Upper lobe of right lung (tissue), 1 donor: ENCODE measurements around the gene DNMT3A. TPM values are rescaled to one million over a fixed set of nuclear protein-coding genes. Genes with fewer than 3 reads are reported as not detected.

Experiments used
- ATAC-seq: fragments of 200-7000 bp; cut with Tn5 transposase; one replicate; pipeline ENCODE4 v1.9.1; 2020; ENCODE audit warnings: mild to moderate bottlenecking, moderate library complexity
- DNase-seq: peaks from one replicate; pipeline ENCODE4 v3.0.0-alpha.2; 2020
- H3K27ac ChIP-seq: fragments of 200-600 bp; one replicate; pipeline ENCODE4 v1.8.0; 2022
- H3K27me3 ChIP-seq: fragments of 200-600 bp; one replicate; pipeline ENCODE4 v1.8.0; 2022; ENCODE audit warnings: mild to moderate bottlenecking
- H3K36me3 ChIP-seq: fragments of 200-600 bp; one replicate; pipeline ENCODE4 v1.8.0; 2022
- H3K4me1 ChIP-seq: fragments of 200-600 bp; one replicate; pipeline ENCODE4 v1.8.0; 2022
- H3K4me3 ChIP-seq: fragments of 200-600 bp; one replicate; pipeline ENCODE4 v1.8.0; 2022; ENCODE audit warnings: mild to moderate bottlenecking
- H3K9me3 ChIP-seq: fragments of 200-600 bp; one replicate; pipeline ENCODE4 v1.8.0; 2022
- intact Hi-C: fragments of 100-400 bp; cut with DNase I; formaldehyde crosslinking; loops from one replicate; pipeline ENCODE4 v1.11.0; 2022
- total RNA-seq: library from RNA; stranded (reverse); fragmentation: NEBNext Ultra II Directional; extraction: Animal tissue kit (Norgen Biotek cat#: 25700); gene quantifications from one replicate; pipeline ENCODE4 v1.2.1, GENCODE V29; 2021
- TF ChIP-seq, protein P1 (sequence below): fragments of 200-600 bp; IDR thresholded peaks from one replicate; pipeline ENCODE4 v1.8.0; 2022; ENCODE audit warnings: antibody characterized with exemption
- donor health status: DM: no; HTN: yes; CAD: no; lungs with severe emphysema.

The DNMT3A gene
- total RNA-seq, 1 donor from 2014 or later: 31.3 TPM

- intact Hi-C loops: no loop called here
- peak overlapping the region; percentile 1 for H3K27ac ChIP-seq
Observed at GRCh38 chr2:25361261-25362048, 19.7 kb upstream of the DNMT3A start.

GRCh38 chr2:25358836-25359235 is 17.1 kb upstream of the DNMT3A start:
- Histone ChIP-seq H3K36me3 (no peaks in the 10 kb centered on the region), H3K4me1 (peaks cover 4% of the 10 kb centered on the region), H3K27me3 (no peaks in the 10 kb centered on the region), H3K27ac (no peak overlapping the region), H3K4me3 (no peak overlapping the region), H3K9me3 (no peaks in the 10 kb centered on the region)
- ATAC-seq (no peak), DNase-seq (no peak)
- TF ChIP-seq, protein P1, sequence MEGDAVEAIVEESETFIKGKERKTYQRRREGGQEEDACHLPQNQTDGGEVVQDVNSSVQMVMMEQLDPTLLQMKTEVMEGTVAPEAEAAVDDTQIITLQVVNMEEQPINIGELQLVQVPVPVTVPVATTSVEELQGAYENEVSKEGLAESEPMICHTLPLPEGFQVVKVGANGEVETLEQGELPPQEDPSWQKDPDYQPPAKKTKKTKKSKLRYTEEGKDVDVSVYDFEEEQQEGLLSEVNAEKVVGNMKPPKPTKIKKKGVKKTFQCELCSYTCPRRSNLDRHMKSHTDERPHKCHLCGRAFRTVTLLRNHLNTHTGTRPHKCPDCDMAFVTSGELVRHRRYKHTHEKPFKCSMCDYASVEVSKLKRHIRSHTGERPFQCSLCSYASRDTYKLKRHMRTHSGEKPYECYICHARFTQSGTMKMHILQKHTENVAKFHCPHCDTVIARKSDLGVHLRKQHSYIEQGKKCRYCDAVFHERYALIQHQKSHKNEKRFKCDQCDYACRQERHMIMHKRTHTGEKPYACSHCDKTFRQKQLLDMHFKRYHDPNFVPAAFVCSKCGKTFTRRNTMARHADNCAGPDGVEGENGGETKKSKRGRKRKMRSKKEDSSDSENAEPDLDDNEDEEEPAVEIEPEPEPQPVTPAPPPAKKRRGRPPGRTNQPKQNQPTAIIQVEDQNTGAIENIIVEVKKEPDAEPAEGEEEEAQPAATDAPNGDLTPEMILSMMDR: no peak
- intact Hi-C loops: no loop called here

More at GRCh38 chr2:25361261-25362048, 19.7 kb upstream of the DNMT3A start:
- TF ChIP-seq, protein P1: no peak
- no peak for ATAC-seq
- peak overlapping the region; percentile 45 for H3K4me3 ChIP-seq
- H3K27me3 ChIP-seq: no peaks in the 10 kb centered on the region
- DNase-seq: no peak
- H3K9me3 ChIP-seq: no peaks in the 10 kb centered on the region
- H3K36me3 ChIP-seq: no peaks in the 10 kb centered on the region
- peaks cover 4% of the 10 kb centered on the region for H3K4me1 ChIP-seq

DNA sequence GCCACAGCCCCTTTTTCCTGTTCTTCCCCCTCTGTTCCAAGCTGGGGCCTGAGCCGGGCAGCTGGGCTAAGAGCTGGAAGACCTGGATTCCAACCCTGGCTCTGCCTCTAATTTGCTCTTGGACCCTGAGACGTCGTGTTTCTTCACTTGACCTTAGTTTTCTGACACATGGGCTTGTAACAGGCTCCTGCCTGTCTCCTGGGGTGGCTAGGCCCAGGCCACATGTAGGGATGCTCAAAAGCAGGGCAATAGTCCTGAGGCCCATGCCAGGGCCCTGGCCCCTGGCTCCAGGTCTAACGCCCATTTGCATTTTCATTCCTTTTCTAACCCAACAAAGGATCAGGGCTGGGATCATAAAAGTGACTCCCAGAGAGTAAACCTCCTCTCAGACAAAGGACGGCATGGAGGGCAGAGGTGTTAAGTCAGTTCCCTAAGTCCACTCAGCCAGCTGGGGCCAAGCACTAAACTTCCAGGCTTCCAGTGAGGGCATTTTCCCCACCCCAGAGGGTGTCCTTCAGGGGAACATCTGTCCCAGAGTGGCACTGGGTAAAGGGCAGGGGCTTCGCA is 16.6 kb upstream of the DNMT3A start:
- Histone ChIP-seq H3K27me3 (no peaks in the 10 kb centered on the region), H3K36me3 (no peaks in the 10 kb centered on the region), H3K4me3 (no peak overlapping the region), H3K4me1 (peaks cover 4% of the 10 kb centered on the region), H3K27ac (no peak overlapping the region), H3K9me3 (no peaks in the 10 kb centered on the region)
- TF ChIP-seq, protein P1: no peak
- DNase-seq: no peak
- intact Hi-C loops: no loop called here
- no peak for ATAC-seq

- ATAC-seq (no peak), DNase-seq (no peak)
- H3K36me3 ChIP-seq: no peaks in the 10 kb centered on the region
- no peak overlapping the region for H3K4me3 ChIP-seq
- H3K27ac ChIP-seq: no peak overlapping the region
- H3K4me1 ChIP-seq: no peaks in the 10 kb centered on the region
- H3K27me3 ChIP-seq: no peaks in the 10 kb centered on the region
- TF ChIP-seq, protein P1: no peak
- intact Hi-C loops: no loop called here
- no peaks in the 10 kb centered on the region for H3K9me3 ChIP-seq
Observed at GRCh38 chr2:25356088-25356487, 14.4 kb upstream of the DNMT3A start.

GRCh38 chr2:25355270-25355669 is 13.5 kb upstream of the DNMT3A start:
- DNase-seq (no peak), ATAC-seq (no peak)
- Histone ChIP-seq H3K27ac (no peak overlapping the region), H3K9me3 (no peaks in the 10 kb centered on the region), H3K27me3 (no peaks in the 10 kb centered on the region), H3K4me1 (no peaks in the 10 kb centered on the region), H3K4me3 (no peak overlapping the region), H3K36me3 (no peaks in the 10 kb centered on the region)
- intact Hi-C loops: no loop called here
- TF ChIP-seq, protein P1: no peak
